ENCODE results near the gene TWIST2.

GRCh38 chr2:238838786-238839327 lies 9.0 kb upstream of the TWIST2 start:
- TF ChIP-seq CTCF (IDR thresholded peaks at IDR 0.05 in 2 of 3, conservative IDR thresholded peaks at IDR 0.05 in 1 of 3; ENCODE audit: control insufficient read depth in 2 of 3, extremely low read depth in 1 of 3, insufficient read depth in 1 of 3, low read depth in 3 of 3, low read length in 3 of 3) (no peak), TCF12 (IDR thresholded peaks at IDR 0.05; ENCODE audit: low read depth, low read length) (no peak), SMC3 (IDR thresholded peaks at IDR 0.05; ENCODE audit: borderline replicate concordance, low read length) (no peak), EZH2 (IDR thresholded peaks at IDR 0.05; ENCODE audit: borderline replicate concordance, control insufficient read depth, low read depth, low read length) (no peak), TBL1XR1 (IDR thresholded peaks at IDR 0.05; ENCODE audit: low read depth, low read length) (no peak), TCF3 (IDR thresholded peaks at IDR 0.05; ENCODE audit: borderline replicate concordance, insufficient read depth, low read depth, low read length) (no peak), HDAC2 (IDR thresholded peaks at IDR 0.05) (no peak), USF1 (IDR thresholded peaks at IDR 0.05; ENCODE audit: borderline replicate concordance, extremely low read length, insufficient read depth, low read depth, low read length) (no peak), TAF1 (IDR thresholded peaks at IDR 0.05; ENCODE audit: borderline replicate concordance, low read depth, low read length) (no peak), POLR2A (IDR thresholded peaks at IDR 0.05; ENCODE audit: low read depth, low read length) (no peak), E2F4 (IDR thresholded peaks at IDR 0.05; ENCODE audit: low read depth, low read length) (no peak), KDM1A (IDR thresholded peaks at IDR 0.05; ENCODE audit: borderline replicate concordance) (no peak), CEBPZ (IDR thresholded peaks at IDR 0.05; ENCODE audit: low read depth, low read length) (no peak)
